HG03066 (cell line): ENCODE measurements around the gene PNPLA7.
A peak's percentile ranks its signal among the peaks of the same experiment; 100 is the strongest.
"Not testable (repeated sequence)": the region's sequence is repeated elsewhere in the genome, so short reads cannot be mapped to it uniquely, and the experiment has no call there.

Experiments used
- ATAC-seq: cut with Tn5 transposase; IDR thresholded peaks from one replicate; pipeline ENCODE4 v1.9.1; 2021; ENCODE audit warnings: low read depth; ENCODE audit not compliant: unreplicated experiment

The PNPLA7 gene

GRCh38 chr9:137426018-137426681 is 124.1 kb downstream of the PNPLA7 start:
- ATAC-seq: no peak

- ATAC-seq: no peak
These were observed 126.5 kb downstream of the PNPLA7 start for GRCh38 chr9:137423514-137424291.

GRCh38 chr9:137422604-137423513 is 127.3 kb downstream of the PNPLA7 start, which contains the start of the genes EXD3 and NOXA1:
EXD3 (minus strand) TSS chr9:137423162; CDS start chr9:137395357, 27,805 bp downstream.
NOXA1 (plus strand) TSS chr9:137423393; CDS start chr9:137423530, 137 bp downstream.
- peak; percentile 78 for ATAC-seq

- no peak for ATAC-seq
These were observed 128.2 kb downstream of the PNPLA7 start for GRCh38 chr9:137421838-137422603.

- no peak for ATAC-seq
These were observed 132.8 kb downstream of the PNPLA7 start for GRCh38 chr9:137417161-137418021.

- ATAC-seq: no peak
These were observed 133.5 kb downstream of the PNPLA7 start for GRCh38 chr9:137416563-137417151.

GRCh38 chr9:137416006-137416562 is 134.1 kb downstream of the PNPLA7 start:
- ATAC-seq: no peak

- no peak for ATAC-seq
These were observed 134.8 kb downstream of the PNPLA7 start for GRCh38 chr9:137415451-137415850.

GRCh38 chr9:137412431-137412830 is 137.8 kb downstream of the PNPLA7 start:
- ATAC-seq: no peak

GRCh38 chr9:137411645-137412380 is 138.4 kb downstream of the PNPLA7 start:
- no peak for ATAC-seq

- ATAC-seq: no peak
These were observed 138.9 kb downstream of the PNPLA7 start for GRCh38 chr9:137411260-137411644.

- no peak for ATAC-seq
These were observed 139.3 kb downstream of the PNPLA7 start for GRCh38 chr9:137410891-137411249.

- not testable (repeated sequence) for ATAC-seq
These were observed 139.8 kb downstream of the PNPLA7 start for GRCh38 chr9:137410236-137410890.
